Neural cell (in vitro differentiated cells): ENCODE measurements around the gene PPARG. TPM values are rescaled to one million over a fixed set of nuclear protein-coding genes. Genes with fewer than 3 reads are reported as not detected.

ENCODE experiments used
- H2AFZ ChIP-seq: fragments of 200-600, 300-800 bp; sonication (generic), shearing (Covaris generic); 2 replicates; pipeline ENCODE4 v1.6.0; 2014; ENCODE audit warnings: low read depth, mild to moderate bottlenecking, antibody characterized with exemption, low read length, moderate library complexity
- H3F3A ChIP-seq: fragments of 200-600 bp; shearing (Covaris generic); 2 replicates; pipeline ENCODE4 v1.6.1; 2016; ENCODE audit warnings: mild to moderate bottlenecking, moderate library complexity, mixed read lengths, antibody characterized with exemption, low read length; ENCODE audit not compliant: insufficient read depth, poor library complexity, severe bottlenecking
- H3K27ac ChIP-seq: fragments of 200-600, 300-800 bp; sonication (generic), shearing (Covaris generic); 2 replicates; pipeline ENCODE4 v1.5.1; 2014; ENCODE audit warnings: mild to moderate bottlenecking, low read length, moderate library complexity
- H3K27me3 ChIP-seq: fragments of 300-800, 200-600 bp; sonication (generic), shearing (Covaris generic); 2 replicates; pipeline ENCODE4 v1.6.0; 2014; ENCODE audit warnings: mild to moderate bottlenecking, low read depth, low read length, moderate library complexity; ENCODE audit not compliant: insufficient read depth
- H3K36me3 ChIP-seq: fragments of 300-800, 200-600 bp; sonication (generic), shearing (Covaris generic); 2 replicates; pipeline ENCODE4 v1.5.1; 2014; ENCODE audit warnings: mild to moderate bottlenecking, antibody characterized with exemption, low read length, moderate library complexity; ENCODE audit not compliant: insufficient read depth
- H3K4me2 ChIP-seq: fragments of 300-800, 200-600 bp; sonication (generic), shearing (Covaris generic); 2 replicates; pipeline ENCODE4 v1.6.0; 2014; ENCODE audit warnings: mild to moderate bottlenecking, low read length
- H3K4me3 ChIP-seq: fragments of 300-800, 200-600 bp; sonication (generic), shearing (Covaris generic); 2 replicates; pipeline ENCODE4 v1.5.1; 2014; ENCODE audit warnings: mild to moderate bottlenecking, low read length, moderate library complexity
- H3K79me2 ChIP-seq: fragments of 200-600 bp; shearing (Covaris generic); replicated peaks from 2 replicates; pipeline ENCODE4 v1.6.0; 2014; ENCODE audit warnings: mild to moderate bottlenecking, low read length, moderate library complexity; ENCODE audit not compliant: insufficient read depth
- H3K9ac ChIP-seq: fragments of 300-800, 200-600 bp; sonication (generic), shearing (Covaris generic); 2 replicates; pipeline ENCODE4 v1.6.1; 2016; ENCODE audit warnings: mild to moderate bottlenecking, low read length, mixed read lengths
- H3K9me2 ChIP-seq: fragments of 200-600 bp; shearing (Covaris generic); 2 replicates; pipeline ENCODE4 v1.6.1; 2016; ENCODE audit warnings: mild to moderate bottlenecking, low read length, mixed read lengths; ENCODE audit not compliant: insufficient read depth
- H3K9me3 ChIP-seq: fragments of 200-600, 300-800 bp; sonication (generic), shearing (Covaris generic); 2 replicates; pipeline ENCODE4 v1.6.1; 2016; ENCODE audit warnings: mild to moderate bottlenecking, mixed run types, low read length, moderate library complexity, mixed read lengths
- H4K20me1 ChIP-seq: fragments of 200-600 bp; shearing (Covaris generic); 2 replicates; pipeline ENCODE4 v1.6.1; 2016; ENCODE audit warnings: mild to moderate bottlenecking, mixed run types; ENCODE audit not compliant: insufficient read depth
- CTCF ChIP-seq: fragments of 450-650 bp; IDR thresholded peaks from 2 replicates; pipeline ENCODE4 v1.5.1; 2014; ENCODE audit warnings: antibody characterized with exemption, mild to moderate bottlenecking, moderate library complexity; ENCODE audit not compliant: poor library complexity, severe bottlenecking
- EP300 ChIP-seq: fragments of 450-650 bp; conservative IDR thresholded peaks from 2 replicates; pipeline ENCODE4 v1.6.1; 2014; ENCODE audit warnings: antibody characterized with exemption, mild to moderate bottlenecking, moderate library complexity; ENCODE audit not compliant: poor library complexity, severe bottlenecking
- EZH2 ChIP-seq: fragments of 200-600, 300-800 bp; shearing (Covaris generic), sonication (generic); IDR thresholded peaks from 2 replicates; pipeline ENCODE4 v1.6.1; 2014; ENCODE audit warnings: antibody characterized with exemption, low read length, borderline replicate concordance, mild to moderate bottlenecking; ENCODE audit not compliant: insufficient read depth, poor library complexity, severe bottlenecking
- MXI1 ChIP-seq: fragments of 450-650 bp; conservative IDR thresholded peaks from 2 replicates; pipeline ENCODE4 v1.6.1; 2014; ENCODE audit warnings: antibody characterized with exemption, mild to moderate bottlenecking; ENCODE audit not compliant: poor library complexity, severe bottlenecking
- POLR2AphosphoS5 ChIP-seq: IDR thresholded peaks from 2 replicates; pipeline ENCODE4 v1.6.1; 2012
- RAD21 ChIP-seq: fragments of 450-650 bp; conservative IDR thresholded peaks from 2 replicates; pipeline ENCODE4 v1.6.1; 2014; ENCODE audit warnings: antibody characterized with exemption, mild to moderate bottlenecking, moderate library complexity
- REST ChIP-seq: IDR thresholded peaks from 2 replicates; pipeline ENCODE4 v1.6.1; 2012; ENCODE audit warnings: borderline replicate concordance
- SMC3 ChIP-seq: fragments of 450-650 bp; conservative IDR thresholded peaks from 2 replicates; pipeline ENCODE4 v1.6.1; 2014; ENCODE audit warnings: antibody characterized with exemption, mild to moderate bottlenecking, moderate library complexity; ENCODE audit not compliant: poor library complexity
- TAF1 ChIP-seq: IDR thresholded peaks from 2 replicates; pipeline ENCODE4 v1.6.1; 2012; ENCODE audit warnings: low read depth
- polyA plus RNA-seq: library from polyadenylated mRNA; depleted of rRNA; stranded (reverse); fragments of >200 nt; gene quantifications from 2 replicates; pipeline ENCODE4 v1.2.3, GENCODE V29; 2014

Gene PPARG
- polyA plus RNA-seq, 1 donor from 2014 or later, result 0.35 TPM

GRCh38 chr3:12308517-12308916 is 19.6 kb downstream of the PPARG start:
- Histone ChIP-seq H3F3A (no peaks in the 10 kb centered on the region), H2AFZ (no peak overlapping the region), H3K4me2 (no peak overlapping the region), H3K27me3 (no peaks in the 10 kb centered on the region), H3K9me2 (no peaks in the 10 kb centered on the region), H3K9ac (no peak overlapping the region), H4K20me1 (no peaks in the 10 kb centered on the region), H3K27ac (no peak overlapping the region), H3K36me3 (no peaks in the 10 kb centered on the region), H3K79me2 (no peaks in the 10 kb centered on the region), H3K4me3 (no peak overlapping the region), H3K9me3 (no peaks in the 10 kb centered on the region)
- TF ChIP-seq SMC3 (no peak), TAF1 (no peak), EZH2 (no peak), MXI1 (no peak), REST (no peak), RAD21 (no peak), POLR2AphosphoS5 (no peak), EP300 (no peak), CTCF (no peak)

- Histone ChIP-seq H3K4me3 (no peak overlapping the region), H2AFZ (no peak overlapping the region), H3K4me2 (no peak overlapping the region), H3K27ac (no peak overlapping the region), H3K27me3 (no peaks in the 10 kb centered on the region), H3K9ac (no peak overlapping the region), H3K36me3 (no peaks in the 10 kb centered on the region), H4K20me1 (no peaks in the 10 kb centered on the region), H3K79me2 (no peaks in the 10 kb centered on the region), H3F3A (no peaks in the 10 kb centered on the region), H3K9me3 (no peaks in the 10 kb centered on the region), H3K9me2 (no peaks in the 10 kb centered on the region)
- TF ChIP-seq SMC3 (no peak), MXI1 (no peak), CTCF (no peak), TAF1 (no peak)
Measured at GRCh38 chr3:12309716-12310115, 20.8 kb downstream of the PPARG start.
